IPS DF 19.7 (cell line): Measurements from ENCODE around the gene PCDH20.
"Not testable (repeated sequence)": the region's sequence is repeated elsewhere in the genome, so short reads cannot be mapped to it uniquely, and the experiment has no call there.

Experiments used
- DNase-seq: peaks from one replicate; pipeline ENCODE4 v3.0.0-alpha.2; 2013; ENCODE audit warnings: low read depth, low spot score

Gene PCDH20, protein sequence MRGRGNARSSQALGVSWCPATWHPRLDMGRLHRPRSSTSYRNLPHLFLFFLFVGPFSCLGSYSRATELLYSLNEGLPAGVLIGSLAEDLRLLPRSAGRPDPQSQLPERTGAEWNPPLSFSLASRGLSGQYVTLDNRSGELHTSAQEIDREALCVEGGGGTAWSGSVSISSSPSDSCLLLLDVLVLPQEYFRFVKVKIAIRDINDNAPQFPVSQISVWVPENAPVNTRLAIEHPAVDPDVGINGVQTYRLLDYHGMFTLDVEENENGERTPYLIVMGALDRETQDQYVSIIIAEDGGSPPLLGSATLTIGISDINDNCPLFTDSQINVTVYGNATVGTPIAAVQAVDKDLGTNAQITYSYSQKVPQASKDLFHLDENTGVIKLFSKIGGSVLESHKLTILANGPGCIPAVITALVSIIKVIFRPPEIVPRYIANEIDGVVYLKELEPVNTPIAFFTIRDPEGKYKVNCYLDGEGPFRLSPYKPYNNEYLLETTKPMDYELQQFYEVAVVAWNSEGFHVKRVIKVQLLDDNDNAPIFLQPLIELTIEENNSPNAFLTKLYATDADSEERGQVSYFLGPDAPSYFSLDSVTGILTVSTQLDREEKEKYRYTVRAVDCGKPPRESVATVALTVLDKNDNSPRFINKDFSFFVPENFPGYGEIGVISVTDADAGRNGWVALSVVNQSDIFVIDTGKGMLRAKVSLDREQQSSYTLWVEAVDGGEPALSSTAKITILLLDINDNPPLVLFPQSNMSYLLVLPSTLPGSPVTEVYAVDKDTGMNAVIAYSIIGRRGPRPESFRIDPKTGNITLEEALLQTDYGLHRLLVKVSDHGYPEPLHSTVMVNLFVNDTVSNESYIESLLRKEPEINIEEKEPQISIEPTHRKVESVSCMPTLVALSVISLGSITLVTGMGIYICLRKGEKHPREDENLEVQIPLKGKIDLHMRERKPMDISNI

DNA sequence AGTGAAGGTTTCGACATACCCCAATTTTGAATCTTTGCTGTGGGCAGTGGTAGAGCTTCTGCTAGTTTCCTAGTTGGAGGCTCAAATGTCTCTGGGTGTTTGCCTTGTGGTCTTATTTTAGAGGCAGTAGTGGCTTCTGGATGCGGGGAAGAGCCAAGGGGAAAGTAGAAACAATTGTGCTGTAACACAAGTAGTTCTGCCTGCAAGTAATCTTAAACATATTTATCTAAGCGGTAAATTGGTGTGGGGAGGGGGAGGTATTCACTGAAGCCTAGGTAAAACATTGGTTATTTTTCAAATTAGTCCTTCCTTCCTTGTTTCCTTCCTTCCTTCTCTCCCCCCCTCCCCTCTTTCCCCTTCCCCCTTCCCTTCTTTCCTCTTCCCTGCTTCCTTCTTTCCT lies at the start of gene PCDH20:
Gene PCDH20 (minus strand): TSS at position 101 of the 400 bp plus-strand sequence. CDS start 691 bp downstream, outside the sequence.
- DNase-seq = no peak

DNA sequence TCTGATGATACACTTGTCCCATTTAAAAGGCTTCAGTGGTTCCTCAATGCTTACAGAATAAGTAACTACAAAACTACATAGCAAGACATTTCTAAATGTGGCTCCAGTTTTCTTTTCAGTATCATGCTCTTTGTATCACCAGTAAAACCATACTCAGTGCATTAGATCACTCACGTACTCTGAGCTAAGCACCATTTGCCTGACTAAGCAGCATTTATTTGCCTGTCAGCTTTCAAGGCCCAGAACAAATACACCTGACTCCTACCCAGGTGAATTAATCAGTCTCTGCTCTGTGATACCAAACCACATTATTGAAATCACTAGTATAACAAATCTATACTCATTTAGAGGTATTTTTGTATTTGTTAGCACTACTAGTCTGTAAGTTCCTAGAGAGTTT lies 47.4 kb upstream of the PCDH20 start:
- DNase-seq = no peak

DNA sequence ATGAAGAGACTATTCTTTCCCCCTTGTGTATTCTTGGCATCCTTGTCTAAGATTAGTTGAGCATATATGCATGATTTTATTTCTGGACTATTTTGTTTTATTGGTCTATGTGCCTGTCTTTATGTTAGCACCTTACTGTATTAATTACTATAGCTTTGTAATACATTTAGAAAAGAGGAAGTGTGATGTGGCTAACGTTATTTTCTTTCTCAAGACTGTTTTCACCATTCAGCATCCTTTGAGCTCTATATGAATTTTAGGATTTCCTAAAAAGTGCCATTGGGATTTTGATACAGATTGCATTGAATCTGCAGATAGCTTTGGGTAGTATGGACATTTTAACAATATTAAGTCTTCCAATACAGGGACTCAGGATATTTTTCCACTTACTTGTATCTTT lies 37.5 kb upstream of the PCDH20 start:
- no peak for DNase-seq

DNA sequence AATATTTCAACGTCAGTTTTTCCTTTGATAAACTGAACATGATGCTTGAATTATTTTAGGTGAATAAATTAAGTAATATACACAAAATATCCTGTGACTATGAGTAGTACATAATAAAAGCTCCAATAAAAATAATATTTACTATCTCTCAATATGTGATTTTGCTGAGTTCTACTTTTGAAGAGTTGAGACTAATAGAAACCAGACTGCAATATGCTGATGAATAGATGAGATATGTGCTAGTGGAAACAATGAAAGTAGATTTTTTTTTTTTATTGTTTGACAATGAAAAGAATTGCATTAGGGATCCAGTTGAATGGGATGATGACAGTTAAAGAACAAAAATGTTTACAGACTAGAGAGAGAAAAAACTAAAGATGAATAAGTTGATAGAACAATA lies 16.4 kb upstream of the PCDH20 start:
- no peak for DNase-seq

DNA sequence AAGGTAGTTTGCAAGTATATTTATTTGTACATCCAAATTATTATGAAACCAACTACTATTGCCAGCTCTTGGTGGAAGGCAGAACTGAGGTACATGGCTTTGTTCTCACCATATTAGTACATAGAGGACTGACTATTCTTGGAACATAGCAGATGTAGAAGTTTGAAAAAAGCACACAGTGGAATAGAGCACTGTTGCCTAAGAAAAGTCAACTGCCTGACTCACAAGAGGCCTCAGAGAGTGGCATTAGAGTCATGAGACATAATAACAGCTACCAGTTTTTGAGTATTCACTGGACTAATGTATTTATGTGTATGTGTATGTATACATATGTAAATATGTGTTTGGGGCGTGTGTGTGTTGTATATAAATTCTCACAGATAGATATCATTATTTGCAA lies 8.3 kb upstream of the PCDH20 start:
- DNase-seq = no peak

DNA sequence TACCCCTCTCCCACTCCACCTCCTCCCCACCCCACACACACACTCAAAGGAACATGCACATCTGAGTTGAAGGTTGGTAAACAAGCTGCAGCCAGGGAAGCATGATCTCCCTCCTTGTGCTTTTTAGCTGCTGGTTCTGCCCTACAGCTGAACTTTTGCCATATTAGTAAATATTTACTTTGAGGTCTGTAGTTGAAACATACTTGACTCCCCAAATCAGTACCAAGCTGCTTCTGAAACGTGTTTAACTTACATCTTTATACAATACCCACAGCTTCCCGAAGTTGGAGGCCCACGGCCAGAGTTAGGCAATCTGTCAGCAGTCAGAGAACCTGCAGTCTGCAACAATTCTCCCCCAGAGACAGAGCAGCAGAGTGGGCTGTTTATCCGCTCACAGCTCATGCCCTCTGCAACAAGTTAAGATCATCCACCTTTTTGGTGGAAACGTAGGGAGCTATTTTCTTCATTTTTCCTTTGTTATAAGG lies 1.5 kb upstream of the PCDH20 start:
- DNase-seq = no peak

DNA sequence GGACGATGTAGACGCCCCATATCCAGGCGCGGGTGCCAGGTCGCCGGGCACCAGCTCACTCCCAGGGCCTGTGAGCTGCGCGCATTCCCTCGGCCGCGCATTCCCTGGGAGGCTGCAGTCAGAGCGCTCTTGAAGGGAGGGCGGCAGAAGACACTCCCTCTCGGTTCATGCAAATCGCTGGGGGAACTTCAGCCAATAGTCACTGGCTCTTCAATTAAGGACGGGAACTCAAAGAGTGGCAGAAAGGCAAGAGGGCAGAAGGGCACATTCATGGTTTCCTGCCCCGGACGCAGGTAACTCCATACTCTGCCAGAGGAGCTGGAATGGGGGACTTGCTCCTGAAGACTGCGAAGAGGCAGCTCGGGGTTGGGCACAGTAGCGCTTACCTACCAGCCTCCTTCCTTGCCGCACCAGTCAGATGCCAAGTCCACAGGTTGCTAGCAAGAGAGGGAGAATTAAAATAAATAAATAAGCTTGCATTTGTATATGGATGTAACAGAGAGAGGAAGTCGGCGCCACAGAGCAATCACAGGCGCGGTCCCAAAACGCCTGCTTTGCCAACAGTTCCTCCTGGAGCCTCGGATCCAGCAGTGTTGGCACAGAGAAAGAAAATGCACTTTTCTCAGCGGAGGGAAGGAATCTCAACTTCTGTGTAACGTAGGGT lies 459 bp downstream of the PCDH20 start:
- peak; percentile 80 for DNase-seq

DNA sequence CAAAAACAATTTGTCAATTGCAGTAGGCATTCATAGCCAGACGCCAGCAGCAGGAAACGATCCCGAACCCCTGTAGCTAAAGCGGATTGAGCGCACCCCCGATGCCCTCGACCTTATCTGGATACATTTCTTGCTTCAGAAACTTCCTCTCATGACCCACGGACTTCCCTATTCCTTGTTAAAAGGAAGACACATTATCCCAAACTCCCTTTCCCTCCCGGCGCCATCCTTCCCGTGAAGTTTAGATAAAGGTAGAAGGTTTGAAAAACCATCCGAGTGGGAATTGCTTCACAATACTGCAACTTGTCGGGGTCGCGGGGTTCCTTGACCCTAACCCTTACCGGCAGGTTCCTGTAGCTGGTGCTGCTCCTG lies 977 bp downstream of the PCDH20 start:
- no peak for DNase-seq

DNA sequence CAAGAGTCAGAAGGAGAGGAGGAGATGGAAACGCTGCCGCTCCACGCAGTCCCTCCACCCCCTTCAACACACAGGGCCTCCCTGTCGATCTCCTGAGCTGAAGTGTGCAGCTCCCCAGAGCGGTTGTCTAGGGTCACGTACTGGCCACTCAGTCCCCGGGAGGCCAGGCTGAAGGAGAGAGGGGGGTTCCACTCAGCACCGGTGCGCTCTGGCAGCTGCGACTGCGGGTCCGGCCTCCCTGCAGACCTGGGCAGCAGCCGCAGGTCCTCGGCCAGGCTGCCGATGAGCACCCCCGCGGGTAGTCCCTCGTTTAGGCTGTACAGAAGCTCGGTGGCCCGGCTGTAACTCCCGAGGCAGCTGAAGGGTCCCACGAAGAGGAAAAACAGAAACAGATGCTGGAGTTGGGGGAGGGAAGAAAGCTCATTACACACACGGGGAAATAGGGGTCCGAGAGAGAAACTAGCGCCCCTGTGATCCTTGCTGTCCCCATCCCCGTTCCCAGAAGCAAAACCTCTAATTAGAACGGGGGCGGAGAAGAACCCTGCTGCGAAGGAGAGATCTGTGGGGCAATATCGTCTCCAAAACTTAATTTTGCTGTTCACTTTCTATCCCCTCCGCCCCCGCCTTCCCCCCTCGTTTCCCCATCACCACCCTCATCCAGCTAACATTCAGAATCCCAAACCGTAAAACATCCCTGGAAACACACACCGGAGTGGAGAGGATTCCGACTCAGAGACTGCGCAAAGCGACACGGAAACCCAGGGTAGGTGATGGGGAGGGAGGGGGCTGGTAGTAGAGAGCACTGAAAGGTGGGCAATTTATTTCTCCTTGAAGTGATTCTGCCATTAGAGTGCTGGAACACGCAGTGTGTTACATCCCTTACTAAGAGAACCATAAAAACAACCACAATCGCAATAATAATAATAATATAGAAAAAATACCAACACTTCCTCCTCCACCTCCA lies 1.8 kb downstream of the PCDH20 start:
- DNase-seq = no peak

DNA sequence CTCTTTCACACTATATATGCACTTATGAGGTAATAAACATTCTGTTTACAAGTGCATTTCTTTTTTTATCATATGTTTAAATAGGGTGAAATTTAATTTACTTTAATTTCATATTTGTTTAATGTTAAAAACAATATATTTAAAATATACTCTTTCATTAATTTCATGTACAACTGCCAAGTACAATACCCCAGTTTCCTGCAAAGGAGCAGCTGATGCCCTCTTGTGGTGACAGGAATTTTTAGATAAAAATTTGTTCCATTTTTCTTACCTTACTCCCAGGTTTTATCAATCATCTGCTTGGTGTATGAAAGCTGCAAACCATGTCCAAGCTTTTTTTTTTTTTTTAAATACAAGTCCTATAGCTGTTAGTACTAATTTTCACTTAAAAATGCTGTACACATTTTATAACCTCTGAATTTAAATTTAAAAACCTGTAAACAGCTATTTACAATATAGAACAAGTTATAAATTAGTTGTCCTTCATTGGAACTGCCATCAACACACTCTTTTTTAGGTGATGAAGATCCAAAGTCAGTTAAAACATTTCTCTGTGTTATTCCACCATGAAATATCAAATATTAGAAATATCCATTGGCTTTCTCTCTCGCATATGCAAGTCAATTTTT lies 4.9 kb downstream of the PCDH20 start:
- no peak for DNase-seq

DNA sequence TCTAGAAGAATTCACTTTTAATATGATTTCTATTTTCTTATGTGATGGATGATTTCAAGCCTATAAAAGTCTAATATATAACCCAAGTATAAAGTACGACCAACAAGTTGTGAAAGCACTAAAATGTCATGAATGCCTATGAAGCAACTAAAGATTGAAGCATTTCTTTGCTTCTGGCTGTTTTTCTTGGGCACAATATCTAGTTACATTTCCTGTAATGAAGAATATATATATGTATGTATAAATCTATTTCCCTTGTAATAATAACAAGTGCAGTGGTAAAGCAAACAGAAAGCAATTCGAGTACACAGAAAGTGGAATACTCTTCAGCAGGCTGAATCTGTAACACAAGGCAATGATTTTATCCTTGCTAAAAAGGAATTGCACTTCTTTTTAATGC lies 5.4 kb downstream of the PCDH20 start:
- DNase-seq = no peak

DNA sequence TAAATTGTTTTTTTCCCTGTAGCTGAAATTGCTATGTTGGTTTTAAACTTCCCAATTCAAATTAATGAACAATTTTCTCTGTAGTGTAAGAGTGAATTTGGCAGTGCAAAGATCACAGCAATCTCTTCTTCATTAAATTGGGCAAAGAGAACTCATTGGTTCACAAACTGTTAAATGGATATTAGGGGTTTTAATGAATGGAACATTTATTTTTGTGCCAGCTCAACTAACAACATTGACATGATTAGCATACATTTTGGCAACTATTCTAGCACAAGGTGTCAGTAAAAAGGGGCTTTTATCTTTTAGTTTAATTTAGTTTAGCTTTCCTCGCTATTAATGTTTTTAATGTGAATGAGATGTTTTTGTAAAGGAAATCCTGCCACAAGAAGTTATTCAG lies 7.1 kb downstream of the PCDH20 start:
- DNase-seq = no peak

DNA sequence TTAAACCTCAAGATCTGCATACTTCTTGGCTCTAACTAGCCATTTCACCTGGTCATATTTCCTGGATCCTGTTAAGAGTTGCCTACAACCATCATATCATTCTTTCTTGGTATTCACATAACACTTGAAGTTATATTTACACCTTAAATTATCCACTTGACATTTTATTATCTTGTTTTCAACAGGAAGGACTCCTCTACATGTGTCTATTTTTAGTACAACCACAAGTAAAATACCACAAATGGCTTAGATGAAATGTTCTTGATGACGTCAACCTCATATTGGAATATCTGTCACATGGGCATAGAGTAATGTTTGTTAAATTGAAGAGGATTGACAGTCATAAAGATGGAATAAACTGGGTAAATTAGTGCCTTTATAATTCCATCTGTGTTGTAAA lies 9.4 kb downstream of the PCDH20 start:
- no peak for DNase-seq

DNA sequence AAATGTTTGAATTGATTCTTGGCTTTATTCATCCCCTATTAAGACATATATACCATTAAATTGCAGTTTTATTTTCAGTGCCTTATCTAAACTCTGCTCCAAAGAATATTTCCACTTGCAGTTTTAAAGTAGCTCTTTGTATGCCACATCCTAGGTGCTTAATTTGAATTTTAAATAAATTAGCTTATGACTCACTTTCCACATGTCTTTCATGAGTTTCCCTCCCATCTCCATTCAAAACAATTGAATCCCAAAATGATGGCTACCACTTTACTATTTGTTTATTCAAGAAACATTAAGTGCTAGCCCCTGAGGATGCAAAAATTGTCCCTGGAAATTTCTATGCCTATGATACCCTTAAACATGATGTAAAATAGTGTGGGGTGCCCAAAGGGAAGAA lies 19.5 kb downstream of the PCDH20 start:
- DNase-seq = no peak

DNA sequence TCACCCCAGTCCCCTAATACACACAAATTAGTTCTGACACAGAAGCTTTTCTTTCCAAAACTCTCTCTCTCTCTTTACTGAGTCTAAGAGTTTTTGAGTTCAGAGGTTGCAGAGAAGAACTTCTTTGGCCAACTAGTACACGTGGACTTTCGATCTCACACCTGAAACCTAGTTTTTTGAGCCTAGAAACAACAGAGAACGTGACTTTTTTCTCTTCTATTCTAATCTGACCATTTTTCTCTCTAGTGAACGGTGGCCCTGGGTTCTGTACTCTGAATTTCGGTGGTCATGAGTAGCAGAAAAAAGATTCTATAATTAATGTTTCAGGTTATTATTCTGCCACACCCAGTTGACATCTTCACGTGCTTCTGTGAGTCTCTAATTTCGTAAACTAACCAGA lies 24.2 kb downstream of the PCDH20 start:
- DNase-seq = no peak

DNA sequence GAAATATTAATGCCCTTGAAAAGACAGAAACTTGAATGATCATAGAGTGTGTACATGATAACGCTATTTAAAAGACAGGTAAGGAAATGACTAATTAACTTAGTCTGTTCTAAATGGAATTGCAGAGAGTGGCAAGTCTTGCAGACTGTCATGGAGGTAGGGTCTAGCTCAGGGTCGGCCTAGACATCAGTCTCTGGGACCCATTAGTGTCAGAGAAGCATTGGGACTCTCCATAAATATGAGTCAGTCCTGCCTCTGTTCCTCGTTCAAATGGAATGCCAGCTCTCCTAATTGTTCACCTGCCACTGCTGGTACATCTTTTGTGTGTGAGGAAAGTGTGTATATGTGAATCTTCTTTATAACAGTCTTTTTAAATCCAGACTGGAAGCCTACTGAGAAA lies 28.0 kb downstream of the PCDH20 start:
- no peak for DNase-seq

DNA sequence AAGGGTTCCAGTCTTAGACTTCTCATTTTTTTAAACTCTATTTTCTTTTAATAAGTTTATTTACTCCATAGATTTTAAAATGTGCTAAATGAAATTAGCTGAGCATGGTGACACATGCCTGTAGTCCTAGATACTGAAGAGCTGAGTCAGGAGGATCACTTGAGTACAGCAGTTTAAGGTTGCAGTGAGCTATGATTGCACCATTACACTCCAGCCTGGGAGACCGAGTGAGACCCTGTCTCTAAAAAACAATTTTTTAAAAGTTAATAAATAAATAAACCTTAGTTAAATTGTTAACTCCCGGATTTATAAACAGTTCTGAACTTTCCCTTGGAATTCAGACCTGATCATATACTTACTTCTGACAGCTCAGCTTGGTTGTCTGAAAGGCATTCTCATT lies 32.5 kb downstream of the PCDH20 start:
- no peak for DNase-seq

DNA sequence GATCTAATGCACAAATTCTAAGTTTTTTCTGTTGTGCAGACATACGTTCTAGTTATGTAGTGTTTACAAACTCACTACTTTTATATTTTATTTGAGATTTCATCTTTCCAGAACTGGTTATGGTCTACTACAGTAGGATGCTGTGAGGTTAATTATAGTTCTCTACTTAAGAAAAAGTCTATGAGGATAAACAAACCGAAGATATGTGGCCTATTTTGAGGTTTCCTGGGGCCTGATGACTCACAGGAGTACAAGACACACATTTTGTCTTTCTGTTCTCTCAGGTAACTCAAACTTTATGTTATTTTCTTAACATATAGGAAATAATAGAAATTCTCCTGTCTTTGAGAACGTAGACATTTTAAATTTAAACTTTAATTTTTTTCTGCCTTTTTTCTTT lies 45.1 kb downstream of the PCDH20 start:
- no peak for DNase-seq

DNA sequence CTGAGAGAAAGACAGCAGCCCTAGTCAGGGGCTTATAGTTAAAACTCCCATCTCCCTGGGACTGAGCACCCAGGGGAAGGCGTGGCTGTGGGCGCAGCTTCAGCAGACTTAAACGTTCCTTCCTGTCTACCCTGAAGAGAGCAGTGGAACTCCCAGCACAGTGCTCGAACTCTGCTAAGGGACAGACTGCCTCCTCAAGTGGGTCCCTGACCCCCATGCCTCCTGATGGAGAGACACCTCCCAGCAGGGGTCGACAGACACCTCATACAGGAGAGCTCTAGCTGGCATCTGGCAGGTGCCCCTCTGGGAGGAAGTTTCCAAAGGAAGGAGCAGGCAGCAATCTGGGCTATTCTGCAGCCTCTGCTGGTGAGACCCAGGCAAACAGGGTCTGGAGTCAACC lies 51.0 kb downstream of the PCDH20 start:
- not testable (repeated sequence) for DNase-seq

DNA sequence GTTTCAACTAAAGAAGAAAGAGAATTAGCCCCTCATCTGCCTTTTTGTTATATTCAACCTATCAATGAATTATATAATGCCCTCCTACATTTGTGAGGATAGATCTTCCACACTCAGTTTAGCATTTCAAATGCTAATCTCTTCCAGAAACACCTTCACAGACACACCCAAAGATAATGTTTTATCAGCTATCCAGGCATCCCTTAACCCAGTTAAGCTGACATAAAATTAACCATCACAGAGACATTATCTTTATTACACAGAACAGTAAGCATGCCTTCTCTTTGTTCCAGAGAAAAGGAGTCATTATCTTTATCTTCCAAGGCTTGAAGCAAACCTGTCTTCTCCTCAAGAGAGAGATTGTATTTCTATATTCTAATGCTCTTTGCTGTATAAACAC lies 53.1 kb downstream of the PCDH20 start:
- DNase-seq = no peak
